K562 treated with DMSO at 1 percent for 48 hours (cell line): ENCODE results near the gene DRAM1. TPM values are rescaled to one million over a fixed set of nuclear protein-coding genes. Genes with fewer than 3 reads are reported as not detected.

Source experiments
- total RNA-seq: library from RNA; unstranded; fragments of 300-600 nt; gene quantifications from 2 replicates; pipeline ENCODE4 v1.2.3, GENCODE V29; 2022; ENCODE audit warnings: low replicate concordance; ENCODE audit errors: extremely low read depth

DRAM1 gene, protein sequence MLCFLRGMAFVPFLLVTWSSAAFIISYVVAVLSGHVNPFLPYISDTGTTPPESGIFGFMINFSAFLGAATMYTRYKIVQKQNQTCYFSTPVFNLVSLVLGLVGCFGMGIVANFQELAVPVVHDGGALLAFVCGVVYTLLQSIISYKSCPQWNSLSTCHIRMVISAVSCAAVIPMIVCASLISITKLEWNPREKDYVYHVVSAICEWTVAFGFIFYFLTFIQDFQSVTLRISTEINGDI
- total RNA-seq, result not detected in 2 replicates

DNA sequence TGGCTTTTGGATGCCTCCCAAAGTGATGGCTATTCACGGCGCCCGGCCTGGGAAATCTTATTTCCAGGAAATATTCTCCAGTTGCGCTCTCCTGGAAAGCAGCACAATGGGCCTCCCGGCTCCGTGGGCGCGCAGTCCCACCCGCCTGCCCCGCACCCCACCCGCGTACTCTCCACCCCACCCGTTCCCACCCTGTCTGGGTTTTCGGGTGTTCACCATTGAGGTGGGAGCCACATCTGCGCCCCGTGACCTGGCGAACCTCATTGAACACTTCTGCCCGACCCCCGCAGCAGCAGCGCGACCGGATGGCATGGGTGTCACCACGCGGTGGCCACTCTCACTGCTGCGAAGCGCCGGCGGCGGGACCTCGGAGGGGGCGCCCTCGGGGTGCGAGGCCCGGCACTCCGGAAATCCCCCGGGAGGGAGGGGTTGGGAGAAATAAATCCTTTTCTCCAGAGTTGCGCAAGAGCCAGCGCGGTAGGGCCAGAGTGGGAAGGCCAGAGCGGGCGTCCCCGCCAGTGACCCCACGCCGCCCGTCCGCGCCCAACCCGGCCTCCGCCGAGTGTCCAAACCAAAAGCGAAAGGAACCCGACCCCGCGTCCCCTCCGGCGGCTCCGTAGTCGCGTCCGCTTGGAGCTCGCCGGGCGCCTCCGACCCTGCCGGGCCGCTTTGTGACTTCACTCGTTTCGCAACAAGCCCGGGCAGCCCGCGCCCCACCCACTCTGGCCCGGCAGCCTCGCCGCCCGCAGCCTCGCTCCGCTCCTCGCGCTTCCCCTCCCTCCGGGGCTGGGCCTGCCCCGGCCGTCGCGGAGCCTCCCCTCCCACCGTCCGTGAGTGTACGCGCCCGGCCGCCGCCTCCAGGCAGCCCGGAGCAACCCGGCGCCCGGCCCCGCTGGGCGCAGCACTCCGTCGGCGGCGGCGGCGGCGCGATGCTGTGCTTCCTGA lies at the start of gene DRAM1:
DRAM1 (plus strand) TSS at position 720 of the 945 bp plus-strand sequence; CDS start at position 930, 210 bp downstream.

DNA sequence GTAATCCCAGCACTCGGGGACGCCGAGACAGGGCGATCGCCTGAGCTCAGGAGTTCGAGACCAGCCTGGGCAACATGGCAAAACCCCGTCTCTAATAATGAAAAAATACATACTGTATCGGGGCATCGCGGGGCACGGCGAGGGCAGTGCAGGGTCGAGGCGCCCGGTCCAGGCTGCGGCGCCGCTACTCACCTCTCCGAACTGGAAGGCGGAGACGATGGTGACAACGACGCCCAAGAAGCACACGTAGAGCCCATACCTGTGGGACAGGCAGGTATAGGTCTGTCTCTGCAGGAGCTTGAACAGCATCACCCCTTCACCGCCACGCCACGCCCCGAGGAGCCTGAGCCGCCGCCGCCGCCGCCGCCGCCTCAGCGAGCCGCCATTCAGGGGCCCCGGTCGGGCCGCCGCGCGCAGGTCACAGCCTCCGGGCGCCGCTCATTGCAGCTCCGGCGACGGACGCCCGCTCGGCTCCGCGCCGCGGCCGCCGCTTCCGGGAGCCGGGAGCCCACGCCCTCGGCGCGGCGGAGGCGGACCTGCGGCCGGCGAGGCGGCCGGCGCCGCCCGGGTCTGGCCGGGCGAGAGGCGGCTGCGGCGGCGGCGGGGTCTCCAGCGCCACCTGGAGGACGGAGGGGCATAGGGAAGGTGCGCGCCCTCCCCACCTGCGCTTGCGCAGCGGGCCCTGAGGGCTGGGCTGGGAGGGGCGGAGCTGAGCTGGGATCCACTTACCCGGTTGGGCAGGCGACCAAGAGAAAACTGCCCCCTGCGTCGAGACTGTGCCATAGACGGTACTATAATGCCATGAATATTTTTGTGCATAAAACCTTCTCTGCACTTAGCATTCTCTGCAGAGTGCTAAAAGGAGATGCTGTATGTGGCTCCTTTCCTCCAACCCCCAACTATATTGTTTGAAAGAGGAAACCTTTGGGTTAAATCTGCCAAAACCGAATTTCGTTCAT lies 46.7 kb upstream of the DRAM1 start, which contains the start of gene GNPTAB:
GNPTAB (minus strand) TSS at position 593 of the 959 bp plus-strand sequence; CDS start at position 309, 284 bp downstream.

Other genes starting within 250 kb of the DRAM1 start
- not detected in 2 replicates for gene CHPT1, start 179.9 kb upstream of the DRAM1 start, total RNA-seq
- not detected in 2 replicates for gene SYCP3, start 138.1 kb upstream of the DRAM1 start, total RNA-seq
- not detected in 2 replicates for gene GNPTAB, start 46.6 kb upstream of the DRAM1 start, total RNA-seq
- gene WASHC3, start 184.4 kb downstream of the DRAM1 start, total RNA-seq, result not detected in 2 replicates
- not detected in 2 replicates for gene NUP37, start 242.5 kb downstream of the DRAM1 start, total RNA-seq
- gene PARPBP, start 242.6 kb downstream of the DRAM1 start, total RNA-seq, result not detected in 2 replicates